Psoas muscle (tissue), 8 donors: ENCODE results near the gene NFASC. TPM values are rescaled to one million over a fixed set of nuclear protein-coding genes. Genes with fewer than 3 reads are reported as not detected.

ENCODE experiments used
- ATAC-seq, 4 donors: fragments of 200-7000 bp; cut with Tn5 transposase; one replicate each; pipeline ENCODE4 v1.9.1; 2020; ENCODE audit warnings: moderate library complexity in 3 of 4, mild to moderate bottlenecking in 2 of 4
- DNase-seq, 2 donors: peaks; one replicate each; pipeline ENCODE4 v3.0.0-alpha.2; 2020
- H3K27ac ChIP-seq: fragments of 200-600 bp; one replicate; pipeline ENCODE4 v1.8.0; 2022
- H3K27me3 ChIP-seq, 3 donors: fragments of 200-600 bp in 1 of 3; one replicate each; pipeline versions ENCODE4 v1.6.1 to v1.8.0; 2013 to 2022; ENCODE audit warnings: low read length in 2 of 3, mild to moderate bottlenecking in 2 of 3, moderate library complexity in 1 of 3; ENCODE audit not compliant: insufficient read depth in 3 of 3
- H3K36me3 ChIP-seq, 2 donors: fragments of 200-600 bp in 1 of 2; one replicate each; pipeline versions ENCODE4 v1.6.1 to v1.8.0; 2013 to 2022; ENCODE audit warnings: low read depth in 1 of 2, mild to moderate bottlenecking in 1 of 2, moderate library complexity in 1 of 2; ENCODE audit not compliant: insufficient read depth in 1 of 2
- H3K4me1 ChIP-seq: fragments of 200-600 bp; one replicate; pipeline ENCODE4 v1.8.0; 2022
- H3K4me3 ChIP-seq: fragments of 200-600 bp; one replicate; pipeline ENCODE4 v1.8.0; 2022; ENCODE audit warnings: mild to moderate bottlenecking
- H3K9me3 ChIP-seq: fragments of 200-600 bp; one replicate; pipeline ENCODE4 v1.8.0; 2022
- WGBS, 3 donors: extraction: QIAGEN DNeasy Blood & Tissue Kit; methylation state at CpG; one replicate each; pipeline versions ENCODE4 v1.1.6 to v1.1.7; 2013; 5-methylcytosine and 5-hydroxymethylcytosine counted together
- intact Hi-C, 2 donors: fragments of 100-400 bp; cut with DNase I; formaldehyde crosslinking; loops; one replicate each; pipeline versions ENCODE4 v1.11.0 to v1.14.2; 2022
- polyA plus RNA-seq, 3 donors: library from polyadenylated mRNA; stranded (reverse); fragments of 200-250 nt; gene quantifications; one replicate each; pipeline ENCODE4 v1.2.3, GENCODE V29; 2013
- total RNA-seq, 4 donors: library from RNA; stranded (reverse); fragmentation: NEBNext Ultra II Directional in 2 of 4; extraction: Animal tissue kit (Norgen Biotek cat#: 25700) in 2 of 4; gene quantifications; one replicate each; pipeline versions ENCODE4 v1.2.1 to v1.2.4, GENCODE V29; 2021 to 2023
- TF ChIP-seq, protein P1 (sequence below): fragments of 200-600 bp; IDR thresholded peaks from one replicate; pipeline ENCODE4 v1.8.0; 2022; ENCODE audit warnings: antibody characterized with exemption
- donor health status: healthy with polysubstance abuse.
- donor health status: DM: no; HTN: no; CAD: no; lungs with moderate emphysema.
- donor health status: Bipolar disorder and iron deficiency.
- donor health status: healthy.
- donor health status: DM: yes; HTN: yes; CAD: no.
- donor health status: DM: no; HTN: no; CAD: no.
- donor health status: DM: no; HTN: no; CAD: no.
- donor health status: DM: yes; HTN: yes; CAD: no.

NFASC gene
- total and polyA plus RNA-seq, 7 donors, result 0.46 to 7.5 (median 0.90) TPM

DNA sequence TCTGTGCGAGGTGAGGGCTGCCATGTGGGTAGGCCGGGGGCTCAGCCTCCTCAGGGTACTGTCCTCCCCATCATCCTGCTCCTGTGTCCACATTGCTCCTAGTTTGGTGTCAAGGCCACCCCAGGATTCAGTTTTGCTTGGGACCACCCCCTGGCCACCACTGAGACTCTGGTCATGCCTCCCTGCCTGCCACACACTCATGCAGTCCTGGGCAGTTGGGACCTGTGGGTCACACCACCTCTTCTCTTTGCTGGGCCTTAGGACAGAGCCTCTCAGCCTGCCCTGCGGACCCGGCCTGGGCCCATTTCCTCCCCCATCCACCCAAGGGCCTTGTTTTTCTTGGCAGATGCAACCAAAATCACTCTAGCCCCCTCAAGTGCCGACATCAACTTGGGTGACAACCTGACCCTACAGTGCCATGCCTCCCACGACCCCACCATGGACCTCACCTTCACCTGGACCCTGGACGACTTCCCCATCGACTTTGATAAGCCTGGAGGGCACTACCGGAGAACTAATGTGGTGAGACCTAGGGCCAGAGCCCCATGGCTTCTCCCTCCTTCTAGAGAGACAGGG lies 194.2 kb downstream of the NFASC start:
- TF ChIP-seq, protein P1, sequence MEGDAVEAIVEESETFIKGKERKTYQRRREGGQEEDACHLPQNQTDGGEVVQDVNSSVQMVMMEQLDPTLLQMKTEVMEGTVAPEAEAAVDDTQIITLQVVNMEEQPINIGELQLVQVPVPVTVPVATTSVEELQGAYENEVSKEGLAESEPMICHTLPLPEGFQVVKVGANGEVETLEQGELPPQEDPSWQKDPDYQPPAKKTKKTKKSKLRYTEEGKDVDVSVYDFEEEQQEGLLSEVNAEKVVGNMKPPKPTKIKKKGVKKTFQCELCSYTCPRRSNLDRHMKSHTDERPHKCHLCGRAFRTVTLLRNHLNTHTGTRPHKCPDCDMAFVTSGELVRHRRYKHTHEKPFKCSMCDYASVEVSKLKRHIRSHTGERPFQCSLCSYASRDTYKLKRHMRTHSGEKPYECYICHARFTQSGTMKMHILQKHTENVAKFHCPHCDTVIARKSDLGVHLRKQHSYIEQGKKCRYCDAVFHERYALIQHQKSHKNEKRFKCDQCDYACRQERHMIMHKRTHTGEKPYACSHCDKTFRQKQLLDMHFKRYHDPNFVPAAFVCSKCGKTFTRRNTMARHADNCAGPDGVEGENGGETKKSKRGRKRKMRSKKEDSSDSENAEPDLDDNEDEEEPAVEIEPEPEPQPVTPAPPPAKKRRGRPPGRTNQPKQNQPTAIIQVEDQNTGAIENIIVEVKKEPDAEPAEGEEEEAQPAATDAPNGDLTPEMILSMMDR, result no peak
- DNase-seq, result peak in 1 of 2 donors; percentile 36
- Histone ChIP-seq H3K27me3 (no peaks in the 10 kb centered on the region), H3K36me3 (no peaks in the 10 kb centered on the region), H3K27ac (no peak overlapping the region), H3K9me3 (no peaks in the 10 kb centered on the region), H3K4me3 (no peak overlapping the region), H3K4me1 (no peaks in the 10 kb centered on the region)
- WGBS, 3 donors, result 91 to 96% (median 92%) methylated on average over 9 of the region's 9 CpGs
- intact Hi-C loops, result loop anchor here (5.0 kb wide), 2 partner anchors 73 to 88 kb away; no protein-coding TSS in a partner anchor
- ATAC-seq, result no peak

DNA sequence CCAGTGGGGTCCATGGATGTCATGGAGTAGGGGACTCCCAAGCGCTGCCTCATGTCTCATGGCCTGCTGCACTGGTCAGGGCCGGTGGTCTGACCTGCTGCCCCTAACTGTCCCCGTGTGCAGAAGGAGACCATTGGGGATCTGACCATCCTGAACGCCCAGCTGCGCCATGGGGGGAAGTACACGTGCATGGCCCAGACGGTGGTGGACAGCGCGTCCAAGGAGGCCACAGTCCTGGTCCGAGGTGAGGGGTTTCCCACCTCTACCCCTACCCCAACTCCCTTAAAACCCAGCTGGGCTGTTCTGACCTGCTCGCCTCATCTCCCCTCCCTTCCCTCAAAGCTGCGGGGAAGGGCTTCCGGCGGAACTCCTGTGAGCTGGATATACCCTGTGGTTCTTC lies 195.0 kb downstream of the NFASC start:
- no peaks in the 10 kb centered on the region for H3K9me3 ChIP-seq
- no peaks in the 10 kb centered on the region for H3K27me3 ChIP-seq
- no peak overlapping the region for H3K27ac ChIP-seq
- TF ChIP-seq, protein P1, result no peak
- DNase-seq (peak in 1 of 2 donors; percentile 47), ATAC-seq (no peak)
- WGBS, 3 donors, result 85 to 90% (median 88%) methylated on average over 14 of the region's 14 CpGs
- no peak overlapping the region for H3K4me3 ChIP-seq
- no peaks in the 10 kb centered on the region for H3K36me3 ChIP-seq
- H3K4me1 ChIP-seq, result no peaks in the 10 kb centered on the region
- intact Hi-C loops, result no loop called here

DNA sequence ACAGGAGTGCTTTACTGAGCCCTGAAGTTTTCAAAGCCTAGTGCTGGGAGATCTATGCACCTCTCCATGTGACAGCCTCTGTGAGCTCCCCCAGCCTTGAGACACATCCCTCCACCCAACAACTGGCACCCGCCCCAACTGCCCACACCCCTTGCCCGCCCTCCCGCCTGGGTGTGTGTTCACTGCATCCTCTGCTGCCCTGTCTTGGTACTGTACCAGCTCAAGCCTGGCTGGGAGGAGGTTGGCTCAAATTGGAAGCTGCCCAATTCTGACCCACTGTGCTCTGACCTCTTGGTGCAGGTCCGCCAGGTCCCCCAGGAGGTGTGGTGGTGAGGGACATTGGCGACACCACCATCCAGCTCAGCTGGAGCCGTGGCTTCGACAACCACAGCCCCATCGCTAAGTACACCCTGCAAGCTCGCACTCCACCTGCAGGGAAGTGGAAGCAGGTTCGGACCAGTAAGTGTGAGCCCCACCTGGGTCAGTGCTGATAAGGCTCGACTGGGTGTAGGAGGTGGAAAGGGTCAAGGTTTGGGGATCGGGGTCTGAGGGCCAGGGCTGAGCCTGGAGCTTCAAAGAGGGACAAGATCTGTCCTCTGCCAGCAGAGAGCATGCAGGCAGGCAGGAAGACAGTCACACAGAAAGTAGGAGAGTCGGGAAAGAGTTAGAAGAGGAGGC lies 195.6 kb downstream of the NFASC start:
- Histone ChIP-seq H3K4me3 (no peak overlapping the region), H3K27ac (no peak overlapping the region), H3K4me1 (no peaks in the 10 kb centered on the region), H3K27me3 (no peaks in the 10 kb centered on the region), H3K36me3 (no peaks in the 10 kb centered on the region), H3K9me3 (no peaks in the 10 kb centered on the region)
- TF ChIP-seq, protein P1, result no peak
- ATAC-seq, result no peak
- intact Hi-C loops, result no loop called here
- DNase-seq, result peak in 1 of 2 donors; percentile 27
- WGBS, 3 donors, result 82 to 88% (median 82%) methylated on average over 13 of the region's 13 CpGs

DNA sequence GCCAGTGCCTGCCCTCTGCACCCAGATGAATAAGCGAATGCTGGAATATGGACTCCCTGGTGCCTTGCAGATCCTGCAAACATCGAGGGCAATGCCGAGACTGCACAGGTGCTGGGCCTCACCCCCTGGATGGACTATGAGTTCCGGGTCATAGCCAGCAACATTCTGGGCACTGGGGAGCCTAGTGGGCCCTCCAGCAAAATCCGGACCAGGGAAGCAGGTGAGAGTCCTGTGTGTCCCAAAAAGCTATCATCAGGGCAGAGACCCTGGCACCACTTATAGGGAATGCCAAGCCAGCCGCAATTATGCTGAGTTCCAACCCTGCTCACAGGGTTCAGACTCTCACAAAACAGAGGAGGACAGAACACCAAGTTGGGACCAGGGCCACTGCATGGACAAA lies 196.4 kb downstream of the NFASC start:
- TF ChIP-seq, protein P1, result no peak
- intact Hi-C loops, result no loop called here
- Histone ChIP-seq H3K4me3 (no peak overlapping the region), H3K9me3 (no peaks in the 10 kb centered on the region), H3K27me3 (no peaks in the 10 kb centered on the region), H3K4me1 (no peaks in the 10 kb centered on the region), H3K27ac (no peak overlapping the region), H3K36me3 (no peaks in the 10 kb centered on the region)
- DNase-seq, result peak in 1 of 2 donors; percentile 41
- ATAC-seq, result no peak
- 89 to 93% (median 90%) methylated on average over 6 of the region's 6 CpGs for WGBS, 3 donors
